AG20443 (cell line): Measurements from ENCODE around the gene CDH13.

ENCODE experiments used
- DNase-seq: peaks from one replicate; pipeline ENCODE4 v3.0.0; 2012; ENCODE audit warnings: low spot score, mixed read lengths

Gene CDH13

GRCh38 chr16:83513008-83513755 is 886.4 kb downstream of the CDH13 start:
- DNase-seq = peak; percentile 89

- DNase-seq = no peak
Observed at GRCh38 chr16:83515395-83515794, 888.6 kb downstream of the CDH13 start.

GRCh38 chr16:83516931-83517330 is 890.2 kb downstream of the CDH13 start:
- no peak for DNase-seq

- DNase-seq = no peak
Observed at GRCh38 chr16:83517398-83517797, 890.6 kb downstream of the CDH13 start.

GRCh38 chr16:83520596-83520995 is 893.8 kb downstream of the CDH13 start:
- no peak for DNase-seq

- peak; percentile 76 for DNase-seq
Observed at GRCh38 chr16:83530293-83530692, 903.5 kb downstream of the CDH13 start.

GRCh38 chr16:83532634-83533033 is 905.9 kb downstream of the CDH13 start:
- DNase-seq = no peak

- peak; percentile 46 for DNase-seq
Observed at GRCh38 chr16:83533193-83533592, 906.4 kb downstream of the CDH13 start.

GRCh38 chr16:83538707-83539106 is 911.9 kb downstream of the CDH13 start:
- DNase-seq = no peak

- no peak for DNase-seq
Observed at GRCh38 chr16:83539736-83540490, 913.1 kb downstream of the CDH13 start.

GRCh38 chr16:83541231-83541630 is 914.5 kb downstream of the CDH13 start:
- DNase-seq = peak; percentile 24

- peak; percentile 13 for DNase-seq
Observed at GRCh38 chr16:83542491-83542890, 915.7 kb downstream of the CDH13 start.

GRCh38 chr16:83549316-83550182 is 922.8 kb downstream of the CDH13 start:
- DNase-seq = no peak

GRCh38 chr16:83550183-83550569 is 923.4 kb downstream of the CDH13 start:
- no peak for DNase-seq

- DNase-seq = peak; percentile 15
Observed at GRCh38 chr16:83552228-83552627, 925.5 kb downstream of the CDH13 start.

- DNase-seq = no peak
Observed at GRCh38 chr16:83552930-83553329, 926.2 kb downstream of the CDH13 start.

- no peak for DNase-seq
Observed at GRCh38 chr16:83554096-83554495, 927.3 kb downstream of the CDH13 start.

GRCh38 chr16:83554540-83554939 is 927.8 kb downstream of the CDH13 start:
- no peak for DNase-seq

- peak; percentile 52 for DNase-seq
Observed at GRCh38 chr16:83561876-83562275, 935.1 kb downstream of the CDH13 start.

GRCh38 chr16:83568345-83568744 is 941.6 kb downstream of the CDH13 start:
- DNase-seq = no peak

- peak; percentile 78 for DNase-seq
Observed at GRCh38 chr16:83574388-83574787, 947.6 kb downstream of the CDH13 start.

- DNase-seq = no peak
Observed at GRCh38 chr16:83577078-83577745, 950.4 kb downstream of the CDH13 start.
